ENCODE measurements around the gene DCUN1D3.
"Not testable (repeated sequence)": the region's sequence is repeated elsewhere in the genome, so short reads cannot be mapped to it uniquely, and the experiment has no call there.

Gene DCUN1D3

GRCh38 chr16:20886320-20886719 is 13.8 kb downstream of the DCUN1D3 start:
- DNase-seq = no peak

- DNase-seq = no peak
Observed at GRCh38 chr16:20884240-20884556, 16.0 kb downstream of the DCUN1D3 start.

- no peak for DNase-seq
Observed at GRCh38 chr16:20883554-20884239, 16.5 kb downstream of the DCUN1D3 start.

- no peak for DNase-seq
Observed at GRCh38 chr16:20881503-20881878, 18.7 kb downstream of the DCUN1D3 start.

GRCh38 chr16:20880867-20881502 is 19.2 kb downstream of the DCUN1D3 start:
- DNase-seq = no peak

GRCh38 chr16:20879175-20880040 is 20.8 kb downstream of the DCUN1D3 start:
- no peak for DNase-seq

- DNase-seq = no peak
Observed at GRCh38 chr16:20878682-20879147, 21.4 kb downstream of the DCUN1D3 start.

- DNase-seq = no peak
Observed at GRCh38 chr16:20875355-20875650, 24.9 kb downstream of the DCUN1D3 start.

- DNase-seq = no peak
Observed at GRCh38 chr16:20874088-20874581, 26.0 kb downstream of the DCUN1D3 start.

GRCh38 chr16:20873331-20873730 is 26.8 kb downstream of the DCUN1D3 start:
- no peak for DNase-seq

- no peak for DNase-seq
Observed at GRCh38 chr16:20871941-20872815, 28.0 kb downstream of the DCUN1D3 start.

GRCh38 chr16:20871258-20871657 is 28.9 kb downstream of the DCUN1D3 start:
- DNase-seq = no peak

- DNase-seq = no peak
Observed at GRCh38 chr16:20870122-20870820, 29.9 kb downstream of the DCUN1D3 start.

GRCh38 chr16:20868890-20869289 is 31.3 kb downstream of the DCUN1D3 start:
- no peak for DNase-seq

- DNase-seq = no peak
Observed at GRCh38 chr16:20867585-20867984, 32.6 kb downstream of the DCUN1D3 start.

- no peak for DNase-seq
Observed at GRCh38 chr16:20866801-20867200, 33.4 kb downstream of the DCUN1D3 start.

- no peak for DNase-seq
Observed at GRCh38 chr16:20866145-20866772, 33.9 kb downstream of the DCUN1D3 start.

- DNase-seq = no peak
Observed at GRCh38 chr16:20865420-20866131, 34.6 kb downstream of the DCUN1D3 start.

GRCh38 chr16:20864376-20864775 is 35.8 kb downstream of the DCUN1D3 start:
- not testable (repeated sequence) for DNase-seq

- no peak for DNase-seq
Observed at GRCh38 chr16:20862162-20862960, 37.8 kb downstream of the DCUN1D3 start.

Measured in activated gamma-delta T cell treated with Interleukin-2 at 50 U/mL for 16 hours (primary cell).